IMR-90 (cell line): ENCODE measurements around the gene ANTXR1.

ENCODE experiments used
- BHLHE40 ChIP-seq: fragments of 150-350 bp; IDR thresholded peaks from 2 replicates; pipeline ENCODE4 v1.6.1; 2016; ENCODE audit warnings: mild to moderate bottlenecking, low read depth, low read length
- CEBPB ChIP-seq: IDR thresholded peaks from 2 replicates; pipeline ENCODE4 v1.6.1; 2012; ENCODE audit warnings: low read depth, low read length, improper control_type of control experiment
- CHD1 ChIP-seq: IDR thresholded peaks from 2 replicates; pipeline ENCODE4 v1.6.1; 2012; ENCODE audit warnings: low read depth, low read length, improper control_type of control experiment
- FOS ChIP-seq: fragments of 150-350 bp; IDR thresholded peaks from 2 replicates; pipeline ENCODE4 v1.6.1; 2016; ENCODE audit warnings: low read depth, low read length
- NFE2L2 ChIP-seq: fragments of 150-350 bp; IDR thresholded peaks from 2 replicates; pipeline ENCODE4 v1.6.1; 2016; ENCODE audit warnings: low read depth, mild to moderate bottlenecking, low read length
- POLR2A ChIP-seq: IDR thresholded peaks from 2 replicates; pipeline ENCODE4 v1.6.1; 2012; ENCODE audit warnings: mild to moderate bottlenecking, low read depth, low read length
- RAD21 ChIP-seq: IDR thresholded peaks from 2 replicates; pipeline ENCODE4 v1.6.1; 2012; ENCODE audit warnings: low read length, improper control_type of control experiment
- RCOR1 ChIP-seq: IDR thresholded peaks from 2 replicates; pipeline ENCODE4 v1.6.1; 2012; ENCODE audit warnings: mild to moderate bottlenecking, low read length, improper control_type of control experiment; ENCODE audit not compliant: insufficient replicate concordance
- SMC3 ChIP-seq: fragments of 150-350 bp; IDR thresholded peaks from 2 replicates; pipeline ENCODE4 v1.6.1; 2016; ENCODE audit warnings: low read depth, mild to moderate bottlenecking, antibody characterized with exemption, low read length, moderate library complexity
- TF ChIP-seq, protein P1 (sequence below): conservative IDR thresholded peaks from 2 replicates; pipeline ENCODE4 v1.5.1; 2012; ENCODE audit warnings: mild to moderate bottlenecking, low read depth, low read length, improper control_type of control experiment
- TF ChIP-seq, protein P2 (sequence below): fragments of 150-350 bp; IDR thresholded peaks from 2 replicates; pipeline ENCODE4 v1.6.1; 2016; ENCODE audit warnings: low read depth, mild to moderate bottlenecking, low read length, moderate library complexity, borderline replicate concordance
- TF ChIP-seq, protein P3 (sequence below): fragments of 150-350 bp; IDR thresholded peaks from 2 replicates; pipeline ENCODE4 v1.6.1; 2017; ENCODE audit warnings: mild to moderate bottlenecking, antibody characterized with exemption, low read length, low read depth

DNA sequence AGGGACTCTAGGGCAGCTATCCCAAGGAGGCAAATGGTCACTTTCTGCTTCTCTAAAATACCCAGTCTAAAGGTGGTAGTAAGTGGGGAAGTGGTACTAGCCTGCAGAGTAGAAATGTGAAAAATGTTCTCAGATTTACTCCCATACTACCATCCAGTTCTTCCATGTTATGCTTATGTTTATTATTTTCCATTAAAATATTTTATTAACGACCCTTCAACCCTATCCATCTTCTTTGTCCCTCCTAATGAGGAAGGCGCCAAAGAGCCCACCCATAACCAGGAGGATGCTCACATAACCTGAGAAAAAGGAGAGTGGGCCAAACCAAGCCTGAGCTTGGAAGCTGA is 153.5 kb downstream of the ANTXR1 start:
- TF ChIP-seq, protein P1, sequence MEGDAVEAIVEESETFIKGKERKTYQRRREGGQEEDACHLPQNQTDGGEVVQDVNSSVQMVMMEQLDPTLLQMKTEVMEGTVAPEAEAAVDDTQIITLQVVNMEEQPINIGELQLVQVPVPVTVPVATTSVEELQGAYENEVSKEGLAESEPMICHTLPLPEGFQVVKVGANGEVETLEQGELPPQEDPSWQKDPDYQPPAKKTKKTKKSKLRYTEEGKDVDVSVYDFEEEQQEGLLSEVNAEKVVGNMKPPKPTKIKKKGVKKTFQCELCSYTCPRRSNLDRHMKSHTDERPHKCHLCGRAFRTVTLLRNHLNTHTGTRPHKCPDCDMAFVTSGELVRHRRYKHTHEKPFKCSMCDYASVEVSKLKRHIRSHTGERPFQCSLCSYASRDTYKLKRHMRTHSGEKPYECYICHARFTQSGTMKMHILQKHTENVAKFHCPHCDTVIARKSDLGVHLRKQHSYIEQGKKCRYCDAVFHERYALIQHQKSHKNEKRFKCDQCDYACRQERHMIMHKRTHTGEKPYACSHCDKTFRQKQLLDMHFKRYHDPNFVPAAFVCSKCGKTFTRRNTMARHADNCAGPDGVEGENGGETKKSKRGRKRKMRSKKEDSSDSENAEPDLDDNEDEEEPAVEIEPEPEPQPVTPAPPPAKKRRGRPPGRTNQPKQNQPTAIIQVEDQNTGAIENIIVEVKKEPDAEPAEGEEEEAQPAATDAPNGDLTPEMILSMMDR = no peak
- no peak for TF ChIP-seq FOS
- TF ChIP-seq, protein P2, sequence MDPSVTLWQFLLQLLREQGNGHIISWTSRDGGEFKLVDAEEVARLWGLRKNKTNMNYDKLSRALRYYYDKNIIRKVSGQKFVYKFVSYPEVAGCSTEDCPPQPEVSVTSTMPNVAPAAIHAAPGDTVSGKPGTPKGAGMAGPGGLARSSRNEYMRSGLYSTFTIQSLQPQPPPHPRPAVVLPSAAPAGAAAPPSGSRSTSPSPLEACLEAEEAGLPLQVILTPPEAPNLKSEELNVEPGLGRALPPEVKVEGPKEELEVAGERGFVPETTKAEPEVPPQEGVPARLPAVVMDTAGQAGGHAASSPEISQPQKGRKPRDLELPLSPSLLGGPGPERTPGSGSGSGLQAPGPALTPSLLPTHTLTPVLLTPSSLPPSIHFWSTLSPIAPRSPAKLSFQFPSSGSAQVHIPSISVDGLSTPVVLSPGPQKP = no peak
- TF ChIP-seq RCOR1 = no peak
- TF ChIP-seq POLR2A = no peak
- TF ChIP-seq, protein P3, sequence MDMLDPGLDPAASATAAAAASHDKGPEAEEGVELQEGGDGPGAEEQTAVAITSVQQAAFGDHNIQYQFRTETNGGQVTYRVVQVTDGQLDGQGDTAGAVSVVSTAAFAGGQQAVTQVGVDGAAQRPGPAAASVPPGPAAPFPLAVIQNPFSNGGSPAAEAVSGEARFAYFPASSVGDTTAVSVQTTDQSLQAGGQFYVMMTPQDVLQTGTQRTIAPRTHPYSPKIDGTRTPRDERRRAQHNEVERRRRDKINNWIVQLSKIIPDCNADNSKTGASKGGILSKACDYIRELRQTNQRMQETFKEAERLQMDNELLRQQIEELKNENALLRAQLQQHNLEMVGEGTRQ = no peak
- TF ChIP-seq RAD21 = no peak
- no peak for TF ChIP-seq BHLHE40
- TF ChIP-seq CHD1 = no peak
- no peak for TF ChIP-seq CEBPB
- TF ChIP-seq SMC3 = no peak
- no peak for TF ChIP-seq NFE2L2
